AG04449 (cell line): Measurements from ENCODE around the gene NFYA.
A peak's percentile ranks its signal among the peaks of the same experiment; 100 is the strongest.

Experiments used
- CTCF ChIA-PET: fragments of 350-600 bp; formaldehyde crosslinking; extraction: SDS; loops from one replicate; lab custom pipeline; 2021; ENCODE audit warnings: antibody characterized with exemption; lab: Yijun Ruan, JAX
- POLR2A ChIA-PET: fragments of 400-600, 350-600 bp; formaldehyde crosslinking; extraction: SDS; loops from one replicate; lab custom pipeline; 2020; ENCODE audit warnings: antibody characterized with exemption, inconsistent platforms; lab: Yijun Ruan, JAX
- DNase-seq: peaks from one replicate; pipeline ENCODE4 v3.0.0-alpha.2; 2010; ENCODE audit warnings: low read depth, low spot score
- H3K4me3 ChIP-seq: 2 replicates; pipeline ENCODE4 v1.5.1; 2011; ENCODE audit warnings: low read depth, mild to moderate bottlenecking, control low read depth, low read length
- CTCF ChIP-seq: IDR thresholded peaks from one replicate; pipeline ENCODE4 v1.5.1; 2011; ENCODE audit warnings: mild to moderate bottlenecking, moderate library complexity, low read length, control low read depth, inconsistent platforms; ENCODE audit not compliant: insufficient read depth; ENCODE audit errors: missing control alignments

The NFYA gene

GRCh38 chr6:41038205-41038604 is 34.6 kb upstream of the NFYA start:
- ChIA-PET CTCF (interaction anchor here (0.8 to 9.1 kb wide), 11 partner anchors 8 to 151 kb away, joined by 3 to 99 read pairs (median 6); partner anchors contain the start of gene APOBEC2), POLR2A (no interaction called here)
- TF ChIP-seq CTCF = no peak
- no peak overlapping the region for H3K4me3 ChIP-seq
- DNase-seq = no peak

DNA sequence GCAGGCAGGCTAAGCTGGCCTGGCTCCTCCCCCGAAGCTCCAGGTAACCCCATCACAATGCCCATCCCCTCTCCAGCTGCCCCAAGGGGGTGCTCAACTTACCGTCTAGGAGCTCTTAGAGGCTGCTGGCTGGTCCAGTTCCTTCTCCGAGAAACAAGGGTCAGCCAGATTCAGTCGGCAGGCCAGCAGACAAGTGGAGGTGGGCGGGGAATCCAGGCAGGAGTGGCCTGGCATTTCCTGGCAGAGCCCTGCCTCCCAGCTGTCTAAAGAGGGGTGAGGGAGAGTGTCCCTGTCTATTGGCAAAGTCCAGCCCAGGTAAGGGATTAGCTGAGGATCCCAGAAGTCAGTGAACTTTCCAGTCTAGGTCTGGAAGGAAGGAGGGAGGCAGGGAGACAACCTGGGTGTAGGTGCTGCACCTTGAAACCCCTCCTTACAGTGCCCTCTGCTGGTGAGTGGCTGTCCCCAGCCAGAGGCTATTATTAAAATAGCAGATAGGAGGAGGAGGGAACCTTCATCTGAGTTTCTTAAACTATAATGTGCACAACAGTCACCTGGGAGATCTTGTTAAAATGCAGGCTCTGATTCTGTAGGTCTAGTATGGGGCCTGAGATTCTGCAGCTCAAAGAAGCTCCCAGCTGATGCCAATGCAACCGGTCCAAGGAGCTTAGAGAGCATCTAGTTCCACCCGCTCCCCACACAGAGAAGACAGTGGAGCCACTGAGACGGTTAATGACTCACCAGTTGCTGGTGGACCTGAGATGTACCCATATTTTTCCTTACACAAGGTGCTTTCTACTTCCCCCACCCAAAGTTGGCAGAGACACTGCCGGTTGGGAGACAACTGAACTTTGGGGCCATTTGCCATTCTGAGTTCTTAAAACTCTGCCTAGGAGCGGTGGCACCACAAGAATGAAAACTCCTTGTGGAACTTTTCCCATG is 33.4 kb upstream of the NFYA start, which contains the start of gene UNC5CL:
UNC5CL (minus strand) TSS at position 162 of the 939 bp plus-strand sequence. CDS start 4,147 bp downstream, outside the sequence.
- DNase-seq = no peak
- ChIA-PET POLR2A (no interaction called here), CTCF (interaction anchor here (0.6 to 9.1 kb wide), 14 partner anchors 10 to 152 kb away, joined by 3 to 99 read pairs (median 5); partner anchors contain the start of gene APOBEC2)
- peak; percentile 66 for TF ChIP-seq CTCF
- no peak within 1 kb of the TSS for H3K4me3 ChIP-seq

DNA sequence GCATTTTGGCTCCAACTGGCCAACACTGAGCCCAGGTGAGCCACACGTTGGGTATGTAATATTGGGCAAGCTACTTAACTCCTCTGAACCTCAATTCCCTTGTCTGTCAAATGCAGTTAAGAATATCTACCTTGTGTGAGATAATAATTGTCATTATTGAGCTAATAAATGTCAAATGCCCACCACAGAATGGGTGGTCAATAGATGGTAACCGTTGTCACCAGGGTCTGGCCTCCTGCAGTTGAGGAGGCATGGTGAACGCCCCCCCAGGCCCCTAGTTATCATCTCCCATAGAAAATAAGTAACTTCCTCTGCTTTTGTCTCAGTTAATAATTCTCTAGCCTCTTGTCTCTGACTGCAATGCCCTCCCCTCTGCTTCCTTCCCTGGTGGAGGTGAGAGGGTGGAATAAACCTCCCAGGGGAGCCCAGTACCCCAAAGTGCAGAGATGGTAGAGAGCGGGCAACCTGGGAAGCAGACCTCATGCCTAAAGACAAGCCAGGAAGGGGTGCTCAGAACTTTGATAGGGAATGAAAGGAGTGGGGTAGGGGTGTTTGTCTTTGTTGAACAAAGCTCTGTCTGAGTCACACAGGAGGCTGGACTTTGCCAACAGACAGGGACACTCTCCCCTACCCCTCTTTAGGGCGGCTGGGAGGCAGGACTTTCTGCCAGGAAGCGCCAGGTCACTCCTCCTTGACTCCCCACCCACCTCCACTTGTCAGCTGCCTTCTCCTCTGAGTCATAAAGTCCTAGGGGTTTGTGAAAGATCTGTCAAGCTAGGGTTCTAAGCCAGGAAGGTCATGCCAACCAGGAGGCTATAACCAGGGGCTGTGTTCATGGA is 32.5 kb upstream of the NFYA start:
- CTCF ChIA-PET = interaction anchor here (0.6 to 9.1 kb wide), 14 partner anchors 11 to 731 kb away, joined by 3 to 99 read pairs (median 5); partner anchors contain the start of gene APOBEC2
- POLR2A ChIA-PET = no interaction called here
- H3K4me3 ChIP-seq = no peak overlapping the region
- no peak for TF ChIP-seq CTCF
- DNase-seq = no peak

DNA sequence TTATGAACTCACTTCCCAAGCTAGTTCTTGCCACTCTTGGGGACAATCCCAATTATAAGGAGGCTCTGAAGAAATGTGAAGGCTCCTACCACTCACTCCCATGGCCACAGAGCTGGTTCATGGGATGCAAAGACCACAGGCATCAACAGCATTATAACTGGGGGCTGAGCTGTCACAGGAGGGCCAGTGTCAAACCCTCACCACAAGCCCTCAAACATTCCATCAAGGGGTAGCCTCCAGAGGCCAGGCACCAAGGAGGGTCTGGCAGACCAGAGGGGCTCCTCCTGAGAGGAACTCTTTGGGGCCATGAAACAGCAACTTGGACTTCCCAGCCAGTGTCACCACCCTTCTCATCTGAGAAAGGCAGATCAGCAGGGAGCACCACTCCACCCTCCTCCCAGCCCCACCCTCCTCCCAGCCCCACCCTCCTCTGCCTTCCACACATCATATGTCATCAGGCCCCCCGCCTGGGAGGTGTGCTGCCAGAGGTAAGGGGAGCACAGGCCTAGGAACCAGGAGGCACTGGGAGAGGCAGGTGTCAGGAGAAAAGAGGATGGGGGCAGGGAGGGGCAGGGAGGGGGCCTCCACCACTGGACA is 31.7 kb upstream of the NFYA start:
- H3K4me3 ChIP-seq = no peak overlapping the region
- no peak for DNase-seq
- TF ChIP-seq CTCF = no peak
- ChIA-PET POLR2A (no interaction called here), CTCF (interaction anchor here (1.0 to 9.1 kb wide), 6 partner anchors 12 to 732 kb away, joined by 3 to 99 read pairs (median 6); partner anchors contain the start of gene APOBEC2)

GRCh38 chr6:41042226-41043055 is 30.3 kb upstream of the NFYA start, which contains the start of gene TSPO2:
Gene TSPO2 (plus strand): TSS chr6:41042467. CDS start chr6:41042986, 519 bp downstream.
- ChIA-PET POLR2A (no interaction called here), CTCF (interaction anchor here (1.0 to 9.1 kb wide), 2 partner anchors 13 to 14 kb away, joined by 7 to 99 read pairs; no protein-coding TSS in a partner anchor)
- no peak within 1 kb of the TSS for H3K4me3 ChIP-seq
- TF ChIP-seq CTCF = no peak
- no peak for DNase-seq
